Activated CD4-positive, alpha-beta T cell treated with anti-CD3 and anti-CD28 coated beads for 1 hour (primary cell): ENCODE measurements around the gene E2F2.
A peak's percentile ranks its signal among the peaks of the same experiment; 100 is the strongest.

ENCODE experiments used
- DNase-seq: peaks from one replicate; pipeline ENCODE4 v3.0.0-alpha.2; 2020

Gene E2F2

GRCh38 chr1:23530747-23531561 is at the start of gene E2F2:
Gene E2F2, minus strand, starts transcription at chr1:23531233. Its CDS starts 440 bp downstream, at chr1:23530793.
- DNase-seq: peak; percentile 68

- DNase-seq: no peak
Observed at GRCh38 chr1:23578997-23579363, 47.9 kb upstream of the E2F2 start.

DNA sequence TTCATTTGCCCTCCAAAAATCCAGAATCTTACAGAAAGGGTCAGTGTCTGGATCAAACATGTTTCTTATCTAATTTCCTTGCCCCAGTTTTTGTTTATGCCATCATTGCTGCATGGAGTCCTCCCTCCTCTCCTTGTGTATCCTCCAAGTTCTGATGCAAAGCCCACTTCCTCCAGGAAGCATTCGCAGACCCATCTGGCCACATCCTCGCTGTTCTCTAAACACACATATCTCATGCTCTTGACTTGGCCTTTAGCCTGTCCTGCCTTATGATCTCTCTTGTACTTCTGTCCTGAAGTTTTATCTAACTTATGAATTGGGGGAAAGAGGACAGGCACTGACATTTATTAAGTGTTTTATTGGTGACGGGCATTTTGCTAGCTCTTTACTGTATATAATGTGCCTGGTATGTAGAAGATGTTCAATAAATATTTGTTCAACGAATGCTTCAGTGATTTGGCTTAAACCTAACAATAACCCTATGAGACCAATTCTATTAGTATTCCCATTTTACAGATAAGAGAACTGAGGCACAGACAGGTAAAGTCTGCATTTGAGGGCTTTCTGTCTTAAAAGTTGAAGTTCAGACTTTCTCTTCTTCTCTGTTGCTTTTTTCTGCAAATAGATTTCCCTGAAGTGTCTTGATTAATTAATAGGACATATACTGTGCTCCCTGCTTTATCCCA is 47.4 kb upstream of the E2F2 start:
- DNase-seq: no peak

- DNase-seq: no peak
Observed at GRCh38 chr1:23577056-23578004, 46.3 kb upstream of the E2F2 start.

GRCh38 chr1:23576338-23577055 is 45.5 kb upstream of the E2F2 start:
- DNase-seq: no peak

- DNase-seq: no peak
Observed at GRCh38 chr1:23575226-23575810, 44.3 kb upstream of the E2F2 start.

DNA sequence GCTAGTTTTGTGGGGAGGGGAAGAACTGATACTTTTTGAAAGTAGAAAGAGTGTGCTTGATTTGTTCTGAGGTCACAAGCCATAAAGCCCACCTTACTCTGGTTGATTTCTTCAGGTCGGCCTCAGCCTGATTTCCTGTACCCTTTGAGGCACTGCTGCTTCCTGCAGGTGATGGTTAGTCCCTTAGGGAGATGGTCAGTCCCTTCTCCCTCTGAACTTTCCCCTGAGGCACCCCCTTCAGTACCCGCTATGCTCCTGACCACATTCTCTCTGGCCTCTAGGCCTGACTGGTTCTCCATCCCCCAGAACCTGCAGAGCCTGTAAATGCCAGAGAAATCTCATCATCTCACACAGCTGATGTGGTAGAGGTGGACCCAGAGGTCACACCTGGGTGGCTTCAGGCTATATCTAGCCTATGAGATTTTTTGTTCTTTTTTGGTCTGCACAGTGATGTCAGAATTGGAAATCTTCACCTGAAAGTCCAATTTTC is 43.3 kb upstream of the E2F2 start:
- DNase-seq: no peak

- DNase-seq: no peak
Observed at GRCh38 chr1:23573574-23574182, 42.6 kb upstream of the E2F2 start.

- DNase-seq: no peak
Observed at GRCh38 chr1:23571465-23571864, 40.4 kb upstream of the E2F2 start.

- no peak for DNase-seq
Observed at GRCh38 chr1:23570001-23570691, 39.1 kb upstream of the E2F2 start.

DNA sequence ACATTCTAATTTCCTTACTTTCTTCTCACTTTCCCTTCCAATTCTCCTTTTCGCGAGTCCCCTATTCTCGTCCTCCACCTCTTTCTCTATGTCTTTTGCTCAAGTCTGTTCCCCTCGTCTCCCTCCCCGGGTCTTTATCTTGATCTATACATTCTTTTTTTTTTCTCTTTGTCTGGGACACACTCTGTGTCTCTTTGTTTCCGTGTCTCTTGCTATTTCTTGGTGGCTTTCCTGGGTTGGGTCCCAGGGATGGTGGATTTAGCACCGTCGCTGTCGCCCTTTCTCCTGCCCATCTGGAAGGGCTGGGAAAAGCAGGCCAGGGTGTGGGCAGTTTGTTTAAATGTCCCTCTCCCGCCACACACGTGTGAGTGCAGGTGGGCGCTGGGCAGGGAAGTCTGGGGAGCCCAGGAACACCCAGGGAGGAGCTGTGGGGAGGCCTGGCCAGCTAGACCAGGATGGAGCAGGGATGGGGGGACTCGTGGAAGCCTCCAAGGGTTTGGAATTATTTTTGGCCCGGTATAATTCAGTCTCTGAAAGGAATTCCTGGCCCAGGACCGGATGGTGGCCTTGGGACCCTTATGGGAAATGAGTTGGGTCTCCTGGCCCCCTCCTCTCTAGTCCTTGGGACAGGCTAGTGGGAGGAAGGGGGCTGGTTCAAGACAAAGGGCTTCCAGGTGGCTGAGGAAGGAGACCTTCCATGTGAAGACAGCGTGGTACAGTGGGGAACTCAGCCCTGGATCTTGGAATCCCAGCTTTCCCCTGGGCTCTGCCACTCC is 37.8 kb upstream of the E2F2 start:
- DNase-seq: no peak

DNA sequence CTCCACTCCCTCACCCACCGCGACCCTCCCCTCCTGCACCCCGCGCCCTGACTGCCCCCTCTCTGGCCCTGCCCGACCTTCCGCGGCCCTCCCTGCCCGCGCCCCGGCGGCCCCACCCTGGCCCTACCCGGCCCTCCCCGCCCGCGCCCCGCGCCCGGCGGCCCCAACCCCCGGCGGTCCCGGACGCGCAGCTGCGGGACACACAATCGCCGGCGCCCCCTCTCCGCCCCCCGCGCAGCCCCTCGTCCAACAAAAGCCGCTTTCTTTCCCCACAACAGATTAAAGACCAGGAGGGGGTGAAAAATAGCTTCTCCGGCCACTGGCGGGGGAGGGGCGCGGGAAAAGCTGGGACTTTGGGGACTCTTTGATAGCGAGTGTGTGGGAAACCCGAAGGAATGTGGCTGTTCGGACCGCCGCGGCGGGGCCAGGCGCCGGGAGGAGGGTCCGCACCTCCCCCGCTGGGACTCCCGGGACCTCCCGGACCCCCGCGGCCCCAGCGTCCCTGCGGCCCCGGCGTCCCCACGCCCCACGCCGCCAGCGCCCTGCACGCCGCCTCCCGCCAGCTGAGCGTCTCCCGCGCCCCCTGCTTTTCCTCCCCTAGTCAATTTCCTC is 37.1 kb upstream of the E2F2 start:
- DNase-seq: no peak

GRCh38 chr1:23567629-23567995 is 36.6 kb upstream of the E2F2 start:
- DNase-seq: no peak

DNA sequence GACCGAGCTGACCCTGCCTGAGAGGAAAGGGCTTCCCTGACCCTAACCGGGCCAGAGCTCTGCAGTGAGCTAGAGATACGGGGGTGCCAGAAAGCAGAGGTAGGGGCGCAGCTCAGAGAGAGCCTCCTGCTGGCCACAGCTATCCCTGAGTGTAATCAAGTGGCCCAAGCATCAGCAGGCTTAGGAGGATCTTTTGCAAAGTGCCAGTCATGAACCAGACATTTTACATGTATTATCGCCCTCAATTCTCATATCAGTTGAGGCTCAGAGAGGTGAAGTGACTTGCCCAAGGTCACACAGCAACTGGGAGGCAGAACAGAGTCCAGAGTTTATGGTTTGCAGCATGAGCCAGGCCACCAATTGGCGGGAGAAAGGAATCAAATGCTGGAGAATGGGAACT is 35.3 kb upstream of the E2F2 start:
- DNase-seq: no peak

DNA sequence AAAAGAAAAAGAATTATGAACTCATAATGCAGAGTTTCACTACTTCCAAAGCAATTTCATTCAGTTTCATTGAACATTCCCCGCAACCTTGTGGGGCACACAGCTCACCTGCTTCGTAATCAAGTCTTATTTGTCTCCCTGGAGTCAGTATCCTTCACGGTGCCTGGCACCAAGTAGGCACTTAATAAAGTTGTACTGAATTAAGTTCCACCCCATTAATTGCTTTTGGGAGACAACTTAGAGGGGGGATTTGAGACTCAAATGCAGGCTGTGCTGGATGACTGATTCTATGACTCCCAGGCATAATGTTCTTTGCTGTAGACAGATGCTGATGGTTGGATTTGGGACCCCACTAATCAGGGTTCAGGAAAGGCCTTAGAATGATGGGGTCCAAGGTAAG is 34.7 kb upstream of the E2F2 start:
- DNase-seq: no peak

DNA sequence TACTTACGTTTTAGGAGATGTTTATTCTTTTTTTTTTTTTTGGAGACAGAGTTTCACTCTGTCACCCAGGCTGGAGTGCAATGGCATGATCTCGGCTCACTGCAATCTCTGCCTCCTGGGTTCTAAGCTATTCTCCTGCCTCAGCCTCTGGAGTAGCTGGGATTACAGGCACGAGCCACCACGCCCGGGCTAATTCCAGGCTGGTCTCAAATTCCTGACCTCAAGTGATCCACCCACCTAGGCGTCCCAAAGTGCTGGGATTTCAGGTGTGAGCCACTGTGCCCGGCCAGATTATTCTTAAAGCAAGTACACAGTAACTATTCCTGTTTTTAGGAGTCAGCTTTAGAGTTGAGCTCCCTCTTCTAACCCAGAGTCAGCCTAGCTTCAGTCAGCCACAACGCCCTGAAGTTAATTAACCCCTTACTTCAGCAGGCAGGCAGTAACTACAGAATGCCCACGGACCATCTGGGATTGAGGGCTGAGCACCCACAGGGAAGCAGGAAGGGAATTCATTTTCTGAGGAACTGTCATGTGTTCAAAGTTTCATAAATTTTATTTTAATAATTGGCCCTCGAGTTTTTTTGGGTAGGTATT is 33.6 kb upstream of the E2F2 start:
- DNase-seq: no peak

DNA sequence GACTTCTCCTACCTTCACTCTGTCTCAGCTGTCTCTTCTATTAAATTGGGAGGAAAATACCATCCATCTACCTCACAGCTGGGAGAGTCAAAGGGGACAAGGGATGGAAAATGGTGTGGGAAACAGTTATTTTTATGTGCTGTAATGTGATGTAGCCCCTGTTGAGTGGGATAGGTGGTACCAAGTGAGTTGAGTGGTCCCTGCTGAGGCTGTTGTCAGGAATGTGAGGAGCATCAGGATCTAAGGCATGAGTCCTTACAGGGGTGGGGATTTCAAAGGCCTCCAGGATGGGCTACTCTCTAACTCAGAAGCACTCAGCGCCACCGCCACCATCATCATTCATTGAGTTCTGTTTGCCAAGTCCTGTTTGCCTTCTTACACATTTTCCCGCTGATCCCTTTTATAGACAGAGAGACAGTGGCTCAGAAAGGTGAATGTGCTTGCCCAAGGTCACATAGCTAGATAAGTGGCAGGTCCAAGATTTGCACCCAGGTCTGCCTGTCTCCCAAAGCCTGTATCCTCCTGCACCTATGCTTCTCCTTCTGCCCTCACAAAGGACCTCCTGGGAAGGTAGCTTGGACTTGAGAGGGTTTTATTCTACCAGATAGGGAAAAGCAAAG is 32.8 kb upstream of the E2F2 start:
- no peak for DNase-seq

- no peak for DNase-seq
Observed at GRCh38 chr1:23563003-23563402, 32.0 kb upstream of the E2F2 start.
